Karpas-422 (cell line): ENCODE measurements around the gene RAMP3. TPM values are rescaled to one million over a fixed set of nuclear protein-coding genes. Genes with fewer than 3 reads are reported as not detected.
"Not testable (repeated sequence)": the region's sequence is repeated elsewhere in the genome, so short reads cannot be mapped to it uniquely, and the experiment has no call there.

ENCODE experiments used
- DNase-seq: peaks from one replicate; pipeline ENCODE4 v3.0.0-alpha.2; 2015
- H2AFZ ChIP-seq: fragments of 200-600 bp; sonication (generic); 2 replicates; pipeline ENCODE4 v1.6.1; 2014; ENCODE audit warnings: antibody characterized with exemption, low read length, mixed read lengths
- H3K27ac ChIP-seq: fragments of 200-600 bp; sonication (generic); 2 replicates; pipeline ENCODE4 v1.5.1; 2014; ENCODE audit warnings: mild to moderate bottlenecking, low read length, moderate library complexity
- H3K27me3 ChIP-seq: fragments of 200-600 bp; sonication (generic); 2 replicates; pipeline ENCODE4 v1.6.1; 2014; ENCODE audit warnings: low read length, mixed read lengths
- H3K36me3 ChIP-seq: fragments of 200-600 bp; sonication (generic); 2 replicates; pipeline ENCODE4 v1.6.1; 2014; ENCODE audit warnings: low read length, mixed read lengths; ENCODE audit not compliant: insufficient read depth
- H3K4me1 ChIP-seq: fragments of 200-600 bp; sonication (generic); 2 replicates; pipeline ENCODE4 v1.6.1; 2014; ENCODE audit warnings: mild to moderate bottlenecking, low read length, mixed read lengths
- H3K4me2 ChIP-seq: fragments of 200-600 bp; sonication (generic); 2 replicates; pipeline ENCODE4 v1.6.1; 2014; ENCODE audit warnings: low read length, low read depth, mild to moderate bottlenecking; ENCODE audit not compliant: poor library complexity, severe bottlenecking
- H3K4me3 ChIP-seq: fragments of 200-600 bp; sonication (generic); 2 replicates; pipeline ENCODE4 v1.5.1; 2014; ENCODE audit warnings: mild to moderate bottlenecking, antibody characterized with exemption, low read length, mixed read lengths
- H3K79me2 ChIP-seq: fragments of 200-600 bp; sonication (generic); 2 replicates; pipeline ENCODE4 v1.6.1; 2014; ENCODE audit warnings: mild to moderate bottlenecking, low read length, mixed read lengths
- H3K9ac ChIP-seq: fragments of 200-600 bp; sonication (generic); 2 replicates; pipeline ENCODE4 v1.6.0; 2014; ENCODE audit warnings: low read length
- H3K9me2 ChIP-seq: fragments of 200-600 bp; sonication (generic), shearing (Covaris generic); replicated peaks from 2 replicates; pipeline ENCODE4 v1.6.0; 2014; ENCODE audit warnings: mild to moderate bottlenecking, low read length, moderate library complexity; ENCODE audit not compliant: insufficient read depth
- H3K9me3 ChIP-seq: fragments of 300-700, 200-600 bp; sonication (generic); 2 replicates; pipeline ENCODE4 v1.6.1; 2014; ENCODE audit warnings: low read length, mixed read lengths
- H4K20me1 ChIP-seq: fragments of 200-600 bp; sonication (generic); 2 replicates; pipeline ENCODE4 v1.6.1; 2014; ENCODE audit warnings: mild to moderate bottlenecking, antibody characterized with exemption, low read length, low read depth; ENCODE audit not compliant: insufficient read depth
- total RNA-seq: library from RNA; depleted of rRNA; stranded (reverse); fragments of >200 nt; shearing (Covaris generic); gene quantifications from 2 replicates; pipeline ENCODE4 v1.2.3, GENCODE V29; 2014; ENCODE audit warnings: low replicate concordance

RAMP3 gene
- total RNA-seq, 1 experiment from 2014 or later = not detected

GRCh38 chr7:45148653-45148973, 9.0 kb upstream of the RAMP3 start:
- H3K36me3 ChIP-seq = no peaks in the 10 kb centered on the region
- no peak overlapping the region for H3K27ac ChIP-seq
- H3K9ac ChIP-seq = no peak overlapping the region
- no peak for DNase-seq
- H3K4me2 ChIP-seq = no peak overlapping the region
- H3K4me3 ChIP-seq = no peak overlapping the region
- no peaks in the 10 kb centered on the region for H3K27me3 ChIP-seq
- no peaks in the 10 kb centered on the region for H3K4me1 ChIP-seq
- no peaks in the 10 kb centered on the region for H3K9me3 ChIP-seq
- no peaks in the 10 kb centered on the region for H3K79me2 ChIP-seq
- H4K20me1 ChIP-seq = no peaks in the 10 kb centered on the region
- H2AFZ ChIP-seq = no peak overlapping the region
- H3K9me2 ChIP-seq = no peaks in the 10 kb centered on the region

- DNase-seq = no peak
- Histone ChIP-seq H2AFZ (no peak overlapping the region), H3K9me2 (no peaks in the 10 kb centered on the region), H3K27ac (no peak overlapping the region), H3K9me3 (no peaks in the 10 kb centered on the region), H3K4me3 (no peak overlapping the region), H3K27me3 (no peaks in the 10 kb centered on the region), H3K9ac (no peak overlapping the region), H4K20me1 (no peaks in the 10 kb centered on the region), H3K79me2 (no peaks in the 10 kb centered on the region), H3K36me3 (no peaks in the 10 kb centered on the region), H3K4me2 (no peak overlapping the region), H3K4me1 (no peaks in the 10 kb centered on the region)
Observed at GRCh38 chr7:45149606-45150005, 8.0 kb upstream of the RAMP3 start.

- H3K4me2 ChIP-seq = no peak overlapping the region
- no peak overlapping the region for H3K4me3 ChIP-seq
- H3K9me2 ChIP-seq = no peaks in the 10 kb centered on the region
- no peaks in the 10 kb centered on the region for H3K79me2 ChIP-seq
- no peaks in the 10 kb centered on the region for H4K20me1 ChIP-seq
- no peaks in the 10 kb centered on the region for H3K36me3 ChIP-seq
- H3K27ac ChIP-seq = no peak overlapping the region
- no peaks in the 10 kb centered on the region for H3K4me1 ChIP-seq
- H2AFZ ChIP-seq = no peak overlapping the region
- no peak overlapping the region for H3K9ac ChIP-seq
- H3K9me3 ChIP-seq = no peaks in the 10 kb centered on the region
- H3K27me3 ChIP-seq = no peaks in the 10 kb centered on the region
- no peak for DNase-seq
Observed at GRCh38 chr7:45150199-45150598, 7.4 kb upstream of the RAMP3 start.

- Histone ChIP-seq H3K27ac (no peak overlapping the region), H3K9ac (no peak overlapping the region), H2AFZ (no peak overlapping the region), H3K9me3 (no peaks in the 10 kb centered on the region), H3K27me3 (no peaks in the 10 kb centered on the region), H3K79me2 (no peaks in the 10 kb centered on the region), H3K4me3 (no peak overlapping the region), H3K36me3 (no peaks in the 10 kb centered on the region), H3K4me1 (no peaks in the 10 kb centered on the region), H4K20me1 (no peaks in the 10 kb centered on the region), H3K9me2 (no peaks in the 10 kb centered on the region), H3K4me2 (no peak overlapping the region)
- no peak for DNase-seq
Observed at GRCh38 chr7:45151131-45151684, 6.4 kb upstream of the RAMP3 start.

GRCh38 chr7:45151967-45152366, 5.6 kb upstream of the RAMP3 start:
- Histone ChIP-seq H3K36me3 (no peaks in the 10 kb centered on the region), H3K9me3 (no peaks in the 10 kb centered on the region), H3K79me2 (no peaks in the 10 kb centered on the region), H3K9ac (no peak overlapping the region), H3K27me3 (no peaks in the 10 kb centered on the region), H3K4me2 (no peak overlapping the region), H3K4me3 (no peak overlapping the region), H2AFZ (no peak overlapping the region), H3K27ac (no peak overlapping the region), H3K9me2 (no peaks in the 10 kb centered on the region), H4K20me1 (no peaks in the 10 kb centered on the region), H3K4me1 (no peaks in the 10 kb centered on the region)
- no peak for DNase-seq

- H3K27ac ChIP-seq = no peak overlapping the region
- H3K9ac ChIP-seq = no peak overlapping the region
- H3K4me2 ChIP-seq = no peak overlapping the region
- no peak overlapping the region for H3K4me3 ChIP-seq
- no peak overlapping the region for H2AFZ ChIP-seq
- no peaks in the 10 kb centered on the region for H3K9me3 ChIP-seq
- H3K4me1 ChIP-seq = no peaks in the 10 kb centered on the region
- H3K27me3 ChIP-seq = no peaks in the 10 kb centered on the region
- H3K36me3 ChIP-seq = no peaks in the 10 kb centered on the region
- DNase-seq = no peak
- no peaks in the 10 kb centered on the region for H4K20me1 ChIP-seq
- H3K9me2 ChIP-seq = no peaks in the 10 kb centered on the region
- no peaks in the 10 kb centered on the region for H3K79me2 ChIP-seq
Observed at GRCh38 chr7:45153233-45153632, 4.4 kb upstream of the RAMP3 start.

GRCh38 chr7:45153861-45154260, 3.7 kb upstream of the RAMP3 start:
- not testable (repeated sequence) for H3K36me3 ChIP-seq, H2AFZ ChIP-seq, H3K4me2 ChIP-seq, H3K9me2 ChIP-seq, H3K27ac ChIP-seq, H4K20me1 ChIP-seq, H3K79me2 ChIP-seq, H3K4me3 ChIP-seq, H3K4me1 ChIP-seq, H3K9me3 ChIP-seq, H3K27me3 ChIP-seq, H3K9ac ChIP-seq, DNase-seq

- Histone ChIP-seq H3K4me3 (no peak overlapping the region), H3K27me3 (no peaks in the 10 kb centered on the region), H3K9me2 (no peaks in the 10 kb centered on the region), H3K9me3 (no peaks in the 10 kb centered on the region), H3K4me2 (no peak overlapping the region), H4K20me1 (no peaks in the 10 kb centered on the region), H3K27ac (no peak overlapping the region), H3K36me3 (no peaks in the 10 kb centered on the region), H2AFZ (no peak overlapping the region), H3K9ac (no peak overlapping the region), H3K79me2 (no peaks in the 10 kb centered on the region), H3K4me1 (no peaks in the 10 kb centered on the region)
- DNase-seq = no peak
Observed at GRCh38 chr7:45155357-45155900, 2.2 kb upstream of the RAMP3 start.

GRCh38 chr7:45155941-45156340, 1.6 kb upstream of the RAMP3 start:
- H3K4me2 ChIP-seq = no peak overlapping the region
- H3K9me3 ChIP-seq = no peaks in the 10 kb centered on the region
- H3K9ac ChIP-seq = no peak overlapping the region
- H3K9me2 ChIP-seq = no peaks in the 10 kb centered on the region
- no peak overlapping the region for H2AFZ ChIP-seq
- no peaks in the 10 kb centered on the region for H3K79me2 ChIP-seq
- no peaks in the 10 kb centered on the region for H4K20me1 ChIP-seq
- H3K4me1 ChIP-seq = no peaks in the 10 kb centered on the region
- no peak for DNase-seq
- H3K27me3 ChIP-seq = no peaks in the 10 kb centered on the region
- H3K4me3 ChIP-seq = no peak overlapping the region
- no peak overlapping the region for H3K27ac ChIP-seq
- no peaks in the 10 kb centered on the region for H3K36me3 ChIP-seq
